ENCODE measurements around the gene ANO10. TPM values are rescaled to one million over a fixed set of nuclear protein-coding genes. Genes with fewer than 3 reads are reported as not detected.
A peak's percentile ranks its signal among the peaks of the same experiment; 100 is the strongest.

Gene ANO10
- total RNA-seq, 6 experiments from 2014 or later: 10.5 to 24.1 (median 13.6) TPM

DNA sequence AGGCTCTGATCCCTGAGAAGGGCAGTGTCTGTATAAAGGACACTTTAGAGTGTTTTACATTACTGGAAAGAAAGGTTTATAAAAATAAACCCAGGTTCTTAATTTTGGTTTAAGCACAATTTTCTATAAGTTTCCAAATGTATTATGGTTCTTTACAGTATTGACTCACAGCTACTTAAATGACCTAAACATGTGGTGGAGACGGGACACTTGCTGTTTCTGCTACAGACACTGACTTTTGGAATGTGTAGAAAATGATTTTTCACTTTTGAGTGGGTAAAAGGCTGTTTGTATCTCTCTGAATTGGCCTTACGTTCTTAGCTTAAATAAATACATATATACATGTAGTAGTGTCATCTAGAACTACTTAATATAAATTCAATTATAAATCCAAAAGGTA, 280.0 kb downstream of the ANO10 start:
- H3K4me3 ChIP-seq: no peak overlapping the region
- peaks cover 0 to 42% (median 24%) of the 10 kb centered on the region in 4 donors for H3K36me3 ChIP-seq
- DNase-seq (no peak), ATAC-seq (no peak)
- 83% methylated on average over 2 of the region's 2 CpGs for WGBS (ENCODE audit: insufficient coverage, low coverage, low lambda C conversion rate, missing lambda C conversion rate)
- no peak for TF ChIP-seq POLR2A (IDR thresholded peaks at IDR 0.05)
- TF ChIP-seq, protein P1, sequence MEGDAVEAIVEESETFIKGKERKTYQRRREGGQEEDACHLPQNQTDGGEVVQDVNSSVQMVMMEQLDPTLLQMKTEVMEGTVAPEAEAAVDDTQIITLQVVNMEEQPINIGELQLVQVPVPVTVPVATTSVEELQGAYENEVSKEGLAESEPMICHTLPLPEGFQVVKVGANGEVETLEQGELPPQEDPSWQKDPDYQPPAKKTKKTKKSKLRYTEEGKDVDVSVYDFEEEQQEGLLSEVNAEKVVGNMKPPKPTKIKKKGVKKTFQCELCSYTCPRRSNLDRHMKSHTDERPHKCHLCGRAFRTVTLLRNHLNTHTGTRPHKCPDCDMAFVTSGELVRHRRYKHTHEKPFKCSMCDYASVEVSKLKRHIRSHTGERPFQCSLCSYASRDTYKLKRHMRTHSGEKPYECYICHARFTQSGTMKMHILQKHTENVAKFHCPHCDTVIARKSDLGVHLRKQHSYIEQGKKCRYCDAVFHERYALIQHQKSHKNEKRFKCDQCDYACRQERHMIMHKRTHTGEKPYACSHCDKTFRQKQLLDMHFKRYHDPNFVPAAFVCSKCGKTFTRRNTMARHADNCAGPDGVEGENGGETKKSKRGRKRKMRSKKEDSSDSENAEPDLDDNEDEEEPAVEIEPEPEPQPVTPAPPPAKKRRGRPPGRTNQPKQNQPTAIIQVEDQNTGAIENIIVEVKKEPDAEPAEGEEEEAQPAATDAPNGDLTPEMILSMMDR (IDR thresholded peaks at IDR 0.05): no peak
- H3K27ac ChIP-seq: no peak overlapping the region
- no peaks in the 10 kb centered on the region for H3K27me3 ChIP-seq
- intact Hi-C loops (cut with DNase I): no loop called here
- H3K9me3 ChIP-seq: peaks cover 0 to 19% (median 0%) of the 10 kb centered on the region in 4 donors
- H3K4me1 ChIP-seq: peaks cover 0 to 10% (median 0%) of the 10 kb centered on the region in 4 donors

DNA sequence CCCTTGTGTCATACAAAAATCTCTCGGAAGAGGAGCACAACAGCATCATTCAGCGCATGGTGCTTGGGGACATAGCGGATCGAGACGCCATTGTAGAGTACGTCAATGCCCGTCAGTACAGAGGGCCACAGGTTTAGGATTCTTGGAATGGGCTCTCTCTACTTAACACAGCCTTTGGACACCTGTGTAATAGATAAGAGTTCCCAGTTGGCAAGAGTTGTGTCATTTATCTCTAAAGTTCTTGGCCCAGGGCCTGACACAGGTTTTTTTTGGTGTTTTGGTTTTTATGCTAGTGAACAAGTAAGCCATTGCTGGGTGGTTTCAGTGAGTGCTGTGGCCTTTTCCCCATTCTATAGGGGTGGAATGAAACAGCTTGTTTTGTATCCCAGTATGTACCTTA, 281.4 kb downstream of the ANO10 start:
- TF ChIP-seq, protein P1 (IDR thresholded peaks at IDR 0.05): no peak
- TF ChIP-seq POLR2A (IDR thresholded peaks at IDR 0.05): no peak
- no CpG with 5 or more reads among the region's 7 CpGs for WGBS (ENCODE audit: insufficient coverage, low coverage, low lambda C conversion rate, missing lambda C conversion rate)
- H3K27ac ChIP-seq: peak overlapping the region in 1 of 3 donors; percentile 18
- peaks cover 0 to 42% (median 23%) of the 10 kb centered on the region in 4 donors for H3K36me3 ChIP-seq
- DNase-seq (peak in 1 of 3 donors; percentile 71), ATAC-seq (peak; percentile 79 to 92 (median 89))
- intact Hi-C loops (cut with DNase I): no loop called here
- H3K27me3 ChIP-seq: no peaks in the 10 kb centered on the region
- H3K4me1 ChIP-seq: peaks cover 0 to 10% (median 0%) of the 10 kb centered on the region in 4 donors
- H3K9me3 ChIP-seq: peaks cover 0 to 22% (median 0%) of the 10 kb centered on the region in 4 donors
- H3K4me3 ChIP-seq: no peak overlapping the region

DNA sequence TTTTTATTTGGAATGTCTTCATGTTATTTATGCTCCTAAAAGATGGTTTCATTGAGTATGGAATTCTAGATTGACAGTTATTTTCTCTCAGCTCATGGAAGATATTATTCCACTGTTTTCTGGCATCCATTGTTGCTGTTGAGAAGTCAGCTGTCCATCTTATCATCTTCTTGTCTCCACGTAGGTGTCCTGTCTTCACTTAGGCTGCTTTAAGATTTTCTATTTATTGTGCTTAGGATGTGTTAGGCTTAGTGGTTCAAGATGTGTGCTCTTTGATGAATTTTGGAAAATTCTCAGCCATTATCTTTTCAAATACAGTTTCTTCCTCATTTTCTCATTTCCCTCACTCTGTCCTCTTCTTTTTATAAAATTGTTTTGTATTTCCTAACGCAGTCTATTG, 283.5 kb downstream of the ANO10 start:
- H3K4me1 ChIP-seq: peaks cover 0 to 10% (median 0%) of the 10 kb centered on the region in 4 donors
- no peak overlapping the region for H3K27ac ChIP-seq
- H3K4me3 ChIP-seq: no peak overlapping the region
- H3K9me3 ChIP-seq: peaks cover 0 to 22% (median 0%) of the 10 kb centered on the region in 4 donors
- ATAC-seq (no peak), DNase-seq (no peak)
- WGBS (ENCODE audit: insufficient coverage, low coverage, low lambda C conversion rate, missing lambda C conversion rate): 94% methylated on average over 2 of the region's 2 CpGs
- H3K36me3 ChIP-seq: peaks cover 0 to 35% (median 14%) of the 10 kb centered on the region in 4 donors
- H3K27me3 ChIP-seq: no peaks in the 10 kb centered on the region
- intact Hi-C loops (cut with DNase I): no loop called here
- TF ChIP-seq, protein P1 (IDR thresholded peaks at IDR 0.05): no peak
- no peak for TF ChIP-seq POLR2A (IDR thresholded peaks at IDR 0.05)

DNA sequence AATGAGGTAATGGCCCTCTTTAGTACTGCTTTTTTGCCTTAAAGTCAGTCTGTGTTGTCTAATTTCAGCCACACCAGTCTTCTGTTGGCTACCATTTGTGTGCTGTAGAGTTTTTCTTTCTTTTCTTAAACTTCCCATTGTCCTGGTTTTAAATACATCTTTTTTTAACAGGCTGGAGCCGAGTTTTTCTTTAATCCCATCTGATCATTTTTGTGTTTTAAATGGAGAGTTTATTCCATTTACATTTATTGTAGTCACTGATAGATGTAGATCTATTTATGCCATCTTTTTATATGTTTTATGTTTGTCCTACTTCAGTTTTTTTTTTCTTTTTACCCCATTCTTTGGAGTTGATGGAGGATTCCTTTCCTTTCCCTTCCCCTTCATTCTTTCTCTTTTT, 286.0 kb downstream of the ANO10 start:
- intact Hi-C loops (cut with DNase I): no loop called here
- WGBS (ENCODE audit: insufficient coverage, low coverage, low lambda C conversion rate, missing lambda C conversion rate): 100% methylated on average over 1 of the region's 1 CpG
- Histone ChIP-seq H3K4me3 (no peak overlapping the region), H3K27me3 (no peaks in the 10 kb centered on the region), H3K4me1 (peaks cover 0 to 9% (median 0%) of the 10 kb centered on the region in 4 donors), H3K9me3 (peaks cover 0 to 22% (median 0%) of the 10 kb centered on the region in 4 donors), H3K27ac (no peak overlapping the region), H3K36me3 (peaks cover 0 to 17% (median 11%) of the 10 kb centered on the region in 4 donors)
- ATAC-seq: no peak
- TF ChIP-seq, protein P1 (IDR thresholded peaks at IDR 0.05): no peak
- no peak for TF ChIP-seq POLR2A (IDR thresholded peaks at IDR 0.05)
- DNase-seq: no peak
